HepG2 (cell line): ENCODE data around the gene EEF2. TPM values are rescaled to one million over a fixed set of nuclear protein-coding genes. Genes with fewer than 3 reads are reported as not detected.

Source experiments
- ATAC-seq: fragments of 200-7000 bp; cut with Tn5 transposase; 3 replicates; pipeline ENCODE4 v1.9.1; 2020; ENCODE audit warnings: mild to moderate bottlenecking, moderate library complexity
- BruUV-seq: library from RNA; stranded (reverse); fragments of 400-500 nt; replicated peaks from 2 replicates; lab custom pipeline; 2021; lab: Mats Ljungman, UMichigan
- CTCF ChIA-PET: fragments of 300-600 bp; formaldehyde crosslinking; extraction: SDS; loops from one replicate; lab custom pipeline; 2021; ENCODE audit warnings: low total read pairs, inconsistent platforms, low intra/inter-chr PET ratio; lab: Yijun Ruan, JAX
- POLR2A ChIA-PET: fragments of 350-600 bp; sonication (Branson Sonifier 250); formaldehyde crosslinking; loops from one replicate; lab custom pipeline; 2020; ENCODE audit warnings: antibody characterized with exemption, inconsistent platforms; lab: Yijun Ruan, JAX
- DNase-seq: peaks from one replicate; pipeline ENCODE4 v3.0.0-alpha.2; 2015; ENCODE audit warnings: low spot score
- FAIRE-seq: peaks from 3 replicates; lab custom pipeline; 2011; peaks lifted over from hg19 to GRCh38; lab: Jason Lieb, UNC
- H2AFZ ChIP-seq: one replicate; pipeline ENCODE4 v1.6.1; 2011; ENCODE audit warnings: low read length, inconsistent platforms
- H3K27ac ChIP-seq: fragments of 300-600 bp; 3 replicates; pipeline ENCODE4 v1.8.0; 2011; ENCODE audit warnings: mixed run types, mild to moderate bottlenecking, mixed read lengths, low read length, inconsistent platforms; ENCODE audit not compliant: insufficient read depth; ENCODE audit errors: extremely low read length
- H3K27me3 ChIP-seq, 2 experiments: fragments of 200-600 bp in 1 of 2; 2 replicates in 1 of 2; 3 replicates in 1 of 2; pipeline versions ENCODE4 v1.6.0 to v1.8.0; 2011; ENCODE audit warnings: low read length in 2 of 2, mild to moderate bottlenecking in 2 of 2, moderate library complexity in 2 of 2, inconsistent platforms in 1 of 2; ENCODE audit not compliant: insufficient read depth in 2 of 2, control insufficient read depth in 1 of 2
- H3K36me3 ChIP-seq, 2 experiments: fragments of 200-600 bp in 1 of 2; replicated peaks in 1 of 2; 2 replicates in 1 of 2; 3 replicates in 1 of 2; pipeline versions ENCODE4 v1.5.1 to v1.8.0; 2011; ENCODE audit warnings: low read length in 2 of 2, inconsistent platforms in 1 of 2; ENCODE audit not compliant: insufficient read depth in 2 of 2, control insufficient read depth in 1 of 2
- H3K4me1 ChIP-seq: 2 replicates; pipeline ENCODE4 v1.5.1; 2012; ENCODE audit warnings: low read length, inconsistent platforms; ENCODE audit not compliant: insufficient read depth
- H3K4me2 ChIP-seq: 2 replicates; pipeline ENCODE4 v1.6.0; 2011; ENCODE audit warnings: low read depth, low read length, inconsistent platforms
- H3K4me3 ChIP-seq, 3 experiments: fragments of 200-600 bp in 1 of 3; sonication (generic), shearing (Covaris generic) in 1 of 3; replicated peaks in 1 of 3; 2 replicates each; pipeline ENCODE4 v1.5.1; 2011 to 2016; ENCODE audit warnings: low read length in 3 of 3, inconsistent platforms in 2 of 3, low read depth in 2 of 3, mild to moderate bottlenecking in 2 of 3, control low read depth in 1 of 3, mixed read lengths in 1 of 3; ENCODE audit not compliant: insufficient read depth in 1 of 3
- H3K79me2 ChIP-seq: one replicate; pipeline ENCODE4 v1.6.1; 2011; ENCODE audit warnings: low read length, inconsistent platforms; ENCODE audit not compliant: insufficient read depth
- H3K9ac ChIP-seq: 2 replicates; pipeline ENCODE4 v1.6.0; 2011; ENCODE audit warnings: mild to moderate bottlenecking, low read depth, low read length, inconsistent platforms; ENCODE audit not compliant: insufficient read depth
- H3K9me3 ChIP-seq: 2 replicates; pipeline ENCODE4 v1.5.1; 2012; ENCODE audit warnings: mild to moderate bottlenecking, low read length
- H4K20me1 ChIP-seq: 2 replicates; pipeline ENCODE4 v1.6.0; 2011; ENCODE audit warnings: inconsistent platforms, mild to moderate bottlenecking, low read length, moderate library complexity; ENCODE audit not compliant: insufficient read depth
- ARNTL ChIP-seq: sonication (generic); formaldehyde crosslinking; IDR thresholded peaks from 2 replicates; pipeline ENCODE4 v1.4.0; 2020; ENCODE audit warnings: mild to moderate bottlenecking, missing genetic modification reagents
- PITX1 ChIP-seq: sonication (generic); formaldehyde crosslinking; IDR thresholded peaks from 2 replicates; pipeline ENCODE4 v1.5.1; 2020; ENCODE audit warnings: mild to moderate bottlenecking, missing genetic modification reagents
- ZNF770 ChIP-seq: sonication (generic); formaldehyde crosslinking; IDR thresholded peaks from 2 replicates; pipeline ENCODE4 v1.5.0; 2020; ENCODE audit warnings: mild to moderate bottlenecking, missing genetic modification reagents
- WGBS: methylation state at CpG from one replicate; pipeline ENCODE4 v1.1.6; 2017; ENCODE audit warnings: low lambda C conversion rate; 5-methylcytosine and 5-hydroxymethylcytosine counted together
- in situ Hi-C: cut with HindIII; loops from 2 replicates; pipeline ENCODE4 v1.10.0; 2017; ENCODE audit warnings: low pct_unique_long_range_greater_than_20kb; ENCODE audit not compliant: extremely low pct_ligation_motif_present
- intact Hi-C: fragments of 100-400 bp; cut with micrococcal nuclease; formaldehyde crosslinking; loops from one replicate; pipeline ENCODE4 v1.10.0; 2022; ENCODE audit not compliant: unreplicated experiment
- polyA plus RNA-seq, 8 experiments: library from polyadenylated mRNA; depleted of rRNA in 3 of 8; stranded (reverse) in 7 of 8; unstranded in 1 of 8; fragments of >200 nt; fragmentation: Illumina TruSeq in 4 of 8; extraction: Trizol in 4 of 8; gene quantifications; 2 replicates each; pipeline versions ENCODE4 v1.2.1 to v1.2.3, GENCODE V29; 2011 to 2016; ENCODE audit warnings: low read depth in 4 of 8, missing spikeins in 1 of 8, mixed read lengths in 1 of 8; ENCODE audit not compliant: insufficient read depth in 1 of 8
- total RNA-seq, 5 experiments: library from RNA; depleted of rRNA; stranded (reverse); fragments of >200 nt; fragmentation: Illumina TruSeq; extraction: Trizol; gene quantifications; 2 replicates each; pipeline ENCODE4 v1.2.3, GENCODE V29; 2016; ENCODE audit warnings: low read depth in 1 of 5
- TF ChIP-seq, protein P1 (sequence below): IDR thresholded peaks from 2 replicates; pipeline ENCODE4 v1.6.1; 2016; ENCODE audit warnings: mild to moderate bottlenecking, missing biosample characterization, missing genetic modification reagents

The EEF2 gene
- total and polyA plus RNA-seq, 2 of the 13 experiments (the other 11 are each of a cell fraction or from before 2014, with no cell fraction given) = 1,441 to 1,777 TPM

DNA sequence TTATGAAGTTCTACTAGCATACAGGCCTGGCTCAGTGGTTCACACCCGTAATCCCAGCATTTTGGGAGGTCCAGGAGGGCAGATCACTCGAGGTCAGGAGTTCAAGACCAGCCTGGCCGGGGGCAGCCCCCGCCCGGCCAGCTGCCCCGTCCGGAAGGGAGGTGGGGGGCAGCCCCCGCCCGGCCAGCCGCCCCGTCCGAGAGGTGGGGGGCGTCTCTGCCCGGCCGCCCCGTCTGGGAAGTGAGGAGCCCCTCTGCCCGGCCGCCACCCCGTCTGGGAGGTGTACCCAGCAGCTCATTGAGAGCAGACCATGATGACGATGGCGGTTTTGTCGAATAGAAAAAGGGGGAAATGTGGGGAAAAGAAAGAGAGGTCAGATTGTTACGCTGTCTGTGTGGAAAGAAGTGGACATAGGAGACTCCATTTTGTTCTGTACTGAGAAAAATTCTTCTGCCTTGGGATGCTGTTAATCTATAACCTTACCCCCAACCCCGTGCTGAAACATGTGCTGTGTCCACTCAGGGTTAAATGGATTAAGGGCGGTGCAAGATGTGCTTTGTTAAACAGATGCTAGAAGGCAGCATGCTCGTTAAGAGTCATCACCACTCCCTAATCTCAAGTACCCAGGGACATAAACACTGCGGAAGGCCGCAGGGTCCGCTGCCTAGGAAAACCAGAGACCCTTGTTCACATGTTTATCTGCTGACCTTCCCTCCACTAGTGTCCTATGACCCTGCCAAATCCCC lies 13.6 kb upstream of the EEF2 start (continued):
- TF ChIP-seq ARNTL (CRISPR knock-in tag) = peak; percentile 71; the same call in 1 of the 2 replicates
- 0 out of 2 replicates have a peak, but pooled peaks have one; percentile 43 for TF ChIP-seq PITX1 (CRISPR knock-in tag)

GRCh38 chr19:3995607-3996006 lies 10.3 kb upstream of the EEF2 start:
- Histone ChIP-seq H2AFZ (no peak overlapping the region), H3K27me3 (no peaks in the 10 kb centered on the region; a peak in 1 of 5 replicates), H3K79me2 (no peaks in the 10 kb centered on the region), H3K36me3 (no peaks in the 10 kb centered on the region), H3K4me3 (no peak overlapping the region), H3K27ac (no peak overlapping the region), H3K4me2 (0 out of 2 replicates have a peak overlapping the region, but pooled peaks have one; percentile 18), H4K20me1 (no peaks in the 10 kb centered on the region), H3K9ac (no peak overlapping the region), H3K9me3 (no peaks in the 10 kb centered on the region), H3K4me1 (peaks cover 48% of the 10 kb centered on the region)
- in situ Hi-C loops = no loop called here
- BruUV-seq = no TSS peak
- POLR2A ChIA-PET = no interaction called here
- ATAC-seq (peak; percentile 42; the same call in 2 of the 3 replicates), FAIRE-seq (no peak), DNase-seq (peak; percentile 57)
- intact Hi-C loops = no loop called here
- 13% methylated on average over 6 of the region's 6 CpGs for WGBS
- TF ChIP-seq, protein P1, sequence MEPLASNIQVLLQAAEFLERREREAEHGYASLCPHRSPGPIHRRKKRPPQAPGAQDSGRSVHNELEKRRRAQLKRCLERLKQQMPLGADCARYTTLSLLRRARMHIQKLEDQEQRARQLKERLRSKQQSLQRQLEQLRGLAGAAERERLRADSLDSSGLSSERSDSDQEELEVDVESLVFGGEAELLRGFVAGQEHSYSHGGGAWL = no peak
- peak; percentile 65 for TF ChIP-seq ZNF770 (CRISPR knock-in tag)
- CTCF ChIA-PET = no interaction called here
